HG03342 (cell line): ENCODE measurements around the gene RUNDC1.
"Not testable (repeated sequence)": the region's sequence is repeated elsewhere in the genome, so short reads cannot be mapped to it uniquely, and the experiment has no call there.

ENCODE experiments used
- ATAC-seq: cut with Tn5 transposase; IDR thresholded peaks from one replicate; pipeline ENCODE4 v1.9.1; 2021; ENCODE audit warnings: mild to moderate bottlenecking, moderate library complexity; ENCODE audit not compliant: unreplicated experiment

The RUNDC1 gene

DNA sequence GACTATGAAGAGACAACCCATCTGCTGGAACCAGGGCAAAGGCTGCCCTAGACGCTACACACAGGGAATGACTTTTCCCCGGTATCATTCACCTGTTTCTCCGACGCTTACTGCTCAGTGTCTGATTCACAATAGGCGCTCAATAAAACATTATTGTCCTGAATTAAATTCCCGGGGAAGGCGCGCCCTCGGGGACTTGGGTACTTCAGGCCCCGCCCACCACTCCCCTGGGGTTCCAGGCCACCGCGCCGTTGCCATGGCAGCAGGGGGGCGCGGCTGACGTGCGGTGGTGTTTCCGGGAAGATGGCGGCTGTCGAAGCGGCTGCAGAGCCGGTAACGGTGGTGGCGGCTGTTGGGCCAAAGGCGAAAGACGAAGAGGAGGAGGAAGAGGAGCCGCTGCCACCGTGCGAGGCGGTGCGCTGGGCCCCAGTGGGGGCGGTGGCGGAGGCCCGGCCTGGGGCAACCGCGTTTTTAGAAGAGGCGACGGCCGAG lies at the start of gene RUNDC1:
Gene RUNDC1, plus strand, starts transcription at position 292 of the 492 bp plus-strand sequence. Its CDS starts 12 bp downstream, at position 304.
- ATAC-seq, result peak; percentile 64

DNA sequence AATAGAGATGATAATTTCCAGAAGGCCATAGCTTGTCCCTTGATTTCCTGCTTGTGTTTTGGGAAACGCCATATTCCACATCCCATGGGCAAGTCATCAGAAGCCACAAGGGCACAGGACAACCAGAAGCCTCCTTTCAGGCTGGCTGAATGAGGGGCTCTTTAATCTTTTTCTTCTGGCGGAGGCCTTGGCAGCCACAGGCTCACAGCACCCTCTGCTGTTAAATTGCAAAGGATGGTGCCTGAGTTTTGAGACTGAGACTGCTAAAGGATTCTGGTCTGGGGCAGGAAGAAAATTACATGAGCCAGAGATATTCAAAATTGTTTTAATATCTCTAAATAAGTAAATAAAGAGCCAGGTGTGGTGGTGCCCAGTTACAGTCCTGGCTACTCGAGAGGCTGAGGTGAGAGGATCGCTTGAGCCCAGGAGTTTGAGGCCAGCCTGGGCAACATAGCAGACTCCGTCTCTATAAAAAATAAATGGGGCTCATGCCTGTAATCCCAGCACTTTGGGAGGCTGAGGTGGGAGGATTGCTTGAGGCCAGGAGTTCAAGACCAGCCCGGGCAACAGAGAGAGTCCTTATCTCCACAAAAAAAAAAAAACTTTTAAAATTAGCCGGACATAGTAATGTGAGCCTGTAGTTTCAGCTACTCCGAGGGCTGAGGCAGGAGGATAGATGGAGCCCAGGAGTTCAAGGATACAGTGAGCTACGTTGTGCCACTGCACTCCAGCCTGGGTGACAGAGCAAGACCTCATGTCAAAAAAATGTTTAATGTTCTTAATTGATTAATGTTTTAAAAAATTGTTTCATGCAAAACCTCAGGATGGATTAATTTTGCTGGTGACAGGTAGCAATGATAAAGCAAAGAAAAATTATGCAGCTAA lies 42.4 kb upstream of the RUNDC1 start:
- ATAC-seq, result no peak

DNA sequence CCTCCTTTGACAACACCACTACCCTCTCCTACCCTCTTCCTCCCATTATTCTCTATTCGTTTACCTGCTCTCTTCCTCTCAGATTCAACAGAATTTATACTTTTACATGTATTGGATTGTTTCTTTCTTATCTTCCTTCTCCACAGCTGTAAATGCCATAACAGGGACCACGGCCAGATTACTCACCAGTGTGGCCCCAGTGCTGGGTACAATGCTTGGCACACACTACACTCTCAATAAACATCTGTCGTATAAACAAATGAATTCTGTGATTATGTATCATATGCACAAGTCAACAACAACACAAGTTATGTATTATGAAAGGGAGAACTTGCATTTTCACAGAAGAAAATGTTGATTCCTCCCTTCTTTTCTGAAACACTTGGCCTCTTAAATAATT lies 36.2 kb upstream of the RUNDC1 start:
- no peak for ATAC-seq

DNA sequence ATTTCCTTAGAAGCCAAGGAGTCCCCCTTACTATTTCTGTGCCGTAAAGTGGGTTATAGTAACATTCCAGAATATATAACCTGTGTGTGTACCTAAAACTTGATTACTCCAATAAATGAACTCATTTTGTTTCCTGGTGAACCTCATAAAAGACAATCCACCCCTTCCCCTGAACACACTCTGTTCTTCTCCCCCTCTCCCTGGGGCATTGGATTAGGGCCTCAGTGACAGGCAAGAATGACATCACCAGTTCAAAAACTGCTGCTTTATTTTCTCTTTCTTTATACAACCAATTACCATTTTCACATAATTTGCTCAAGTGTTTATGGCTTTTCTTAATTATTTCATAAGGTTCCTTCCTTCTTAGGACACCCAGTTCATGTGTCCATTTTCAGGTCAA lies 33.6 kb upstream of the RUNDC1 start:
- no peak for ATAC-seq

DNA sequence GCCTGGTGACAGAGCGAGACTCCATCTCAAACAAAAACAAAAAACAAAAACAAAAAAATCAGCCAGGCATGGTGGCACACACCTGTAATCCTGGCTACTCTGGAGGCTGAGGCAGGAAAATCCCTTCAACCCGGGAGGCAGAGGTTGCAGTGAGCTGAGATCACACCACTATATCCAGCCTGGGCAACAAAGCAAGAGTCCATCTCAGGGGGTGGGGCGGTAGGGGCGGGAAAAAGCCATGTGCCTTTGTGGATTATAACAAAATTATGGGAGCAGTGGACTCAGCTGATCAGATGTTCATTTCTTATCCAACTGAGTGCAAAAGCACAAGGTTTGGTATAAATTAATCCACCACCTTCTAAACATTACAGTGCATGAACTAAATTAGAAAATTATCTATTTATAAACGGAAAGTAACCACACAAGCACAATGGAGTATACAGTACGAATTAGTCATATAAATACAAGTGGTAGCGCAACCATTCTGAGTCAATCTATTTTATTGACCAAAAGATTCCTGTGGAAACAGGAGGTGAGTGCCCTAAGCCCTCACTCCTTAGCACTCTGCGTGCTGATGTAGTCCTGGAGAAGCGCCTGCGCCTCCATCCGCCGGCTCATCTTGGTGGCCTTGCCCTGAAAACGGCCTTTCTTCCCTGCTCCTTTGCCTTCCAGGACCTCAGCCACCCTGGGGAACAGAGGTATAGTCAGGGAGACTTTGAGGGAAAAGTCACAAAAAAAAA lies 30.2 kb upstream of the RUNDC1 start:
- no peak for ATAC-seq

DNA sequence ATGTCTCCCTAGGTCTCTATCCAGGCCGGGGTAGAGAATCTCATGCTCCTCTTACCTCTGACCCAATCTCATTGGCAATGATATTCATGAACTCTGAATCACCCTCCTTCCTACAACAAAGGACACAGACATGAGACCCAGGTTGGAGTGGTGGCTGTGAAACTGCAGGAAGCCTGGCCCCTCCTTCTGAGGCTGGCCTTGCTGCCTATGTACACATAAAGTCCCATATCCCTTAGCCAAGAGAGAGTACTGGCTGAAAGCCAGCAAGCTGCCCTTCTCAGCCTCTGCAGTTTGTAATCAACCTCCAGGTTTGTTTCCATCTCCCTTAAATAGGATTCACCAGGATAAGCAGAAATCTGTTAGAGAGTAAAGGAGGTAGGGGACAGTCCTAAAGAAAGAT lies 26.7 kb upstream of the RUNDC1 start:
- ATAC-seq, result no peak

DNA sequence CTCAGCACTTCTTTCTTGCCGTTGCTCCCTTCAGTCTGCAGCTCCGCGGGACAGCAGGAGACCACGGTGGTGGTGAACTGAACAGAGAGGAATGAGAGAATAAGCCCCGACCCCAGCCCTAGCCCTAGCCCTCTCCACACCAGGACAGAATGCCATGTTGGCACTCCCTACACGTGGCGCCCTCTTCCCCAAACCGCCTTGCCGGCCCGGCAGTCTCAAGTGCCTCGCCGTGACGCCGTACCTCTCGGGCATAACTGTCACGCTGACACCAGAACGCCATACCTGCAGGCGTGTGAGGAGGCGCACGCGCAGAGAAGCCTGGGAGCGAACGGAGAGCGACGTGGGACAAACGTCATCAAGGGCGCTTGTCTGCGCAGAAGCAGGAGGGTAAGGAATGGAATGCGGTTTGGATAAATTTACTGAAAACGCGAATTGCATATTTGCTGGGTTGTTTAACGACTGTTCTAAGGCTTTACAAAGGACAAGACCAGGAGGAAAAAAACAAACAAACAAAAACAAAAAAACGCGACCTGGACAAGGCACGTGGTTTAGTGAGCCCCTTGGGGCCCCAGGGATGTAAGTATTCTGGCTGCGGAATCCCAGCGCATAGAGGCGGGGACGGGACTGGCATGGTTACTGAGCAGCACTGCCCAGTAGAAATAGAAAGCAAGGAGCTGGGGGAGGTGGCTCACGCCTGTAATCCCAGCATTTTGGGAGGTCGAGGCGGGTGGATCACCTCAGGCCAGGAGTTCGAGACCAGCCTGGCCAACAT lies 16.0 kb upstream of the RUNDC1 start, which contains the start of gene AARSD1:
Gene AARSD1, minus strand, starts transcription at position 294 of the 772 bp plus-strand sequence. Its CDS starts 14 bp downstream, at position 280.
- ATAC-seq, result peak; percentile 73

DNA sequence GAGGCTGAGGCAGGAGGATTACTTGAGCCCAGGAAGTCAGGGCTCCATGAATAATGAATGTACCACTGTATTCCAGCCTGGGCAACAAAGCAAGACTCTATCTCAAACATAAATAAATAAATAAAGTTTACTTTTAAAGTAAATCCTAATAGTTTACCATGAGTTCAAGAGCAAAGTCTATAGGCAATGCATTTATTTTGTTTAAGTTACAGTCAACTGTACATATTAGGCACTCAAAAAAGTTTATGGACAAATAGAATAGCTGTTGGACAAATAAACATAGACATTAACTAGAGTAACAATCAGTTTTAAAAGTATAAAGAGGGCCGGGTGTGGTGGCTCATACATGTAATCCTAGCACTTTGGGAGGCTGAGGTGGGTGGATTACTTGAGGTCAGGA lies 12.4 kb upstream of the RUNDC1 start:
- no peak for ATAC-seq

DNA sequence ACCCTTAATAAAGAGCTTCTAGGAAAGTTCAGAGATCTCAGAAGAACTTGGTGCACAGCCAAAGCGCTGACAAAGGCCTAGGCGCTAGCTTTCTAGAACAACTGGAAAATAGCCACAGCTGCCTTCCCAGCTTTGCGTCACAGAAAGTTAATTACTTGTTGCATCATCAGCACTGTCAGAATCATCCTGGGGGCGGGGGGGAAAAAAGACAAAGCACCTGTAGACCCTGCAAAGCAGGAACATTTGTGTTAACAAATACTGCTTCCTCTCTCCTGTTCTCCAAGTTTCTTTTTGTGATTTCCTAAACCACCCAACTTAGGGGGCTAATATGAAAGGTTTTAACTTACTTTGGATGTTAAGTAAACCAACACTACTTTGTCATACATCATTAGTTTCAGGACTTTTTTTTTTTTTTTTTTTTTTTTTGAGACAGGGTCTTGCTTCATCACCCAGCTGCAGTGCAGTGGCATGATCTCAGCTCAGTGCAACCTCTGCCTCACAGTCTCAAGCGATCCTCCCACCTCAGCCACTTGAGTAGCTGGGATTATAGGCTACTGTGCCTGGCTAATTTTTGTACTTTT lies 11.3 kb upstream of the RUNDC1 start:
- ATAC-seq, result no peak

DNA sequence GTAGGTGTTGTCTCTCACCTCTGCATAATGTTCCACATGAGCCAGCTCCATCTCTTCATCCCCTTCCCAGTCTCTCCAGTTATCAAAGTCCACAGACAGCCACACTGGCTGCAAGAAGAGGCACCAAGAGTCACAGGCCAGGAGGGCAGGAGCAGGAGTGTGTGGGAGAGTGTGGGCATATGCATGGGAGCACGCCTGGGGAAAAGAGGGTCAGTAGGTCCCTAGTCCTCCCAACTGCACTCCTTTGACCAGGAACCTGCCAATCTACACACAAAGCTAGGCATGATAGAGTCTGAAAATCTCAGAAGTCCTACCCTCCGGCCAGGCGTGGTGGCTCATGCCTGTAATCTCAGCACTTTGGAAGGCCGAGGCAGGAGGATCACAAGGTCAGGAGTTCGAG lies 8.8 kb upstream of the RUNDC1 start:
- no peak for ATAC-seq

DNA sequence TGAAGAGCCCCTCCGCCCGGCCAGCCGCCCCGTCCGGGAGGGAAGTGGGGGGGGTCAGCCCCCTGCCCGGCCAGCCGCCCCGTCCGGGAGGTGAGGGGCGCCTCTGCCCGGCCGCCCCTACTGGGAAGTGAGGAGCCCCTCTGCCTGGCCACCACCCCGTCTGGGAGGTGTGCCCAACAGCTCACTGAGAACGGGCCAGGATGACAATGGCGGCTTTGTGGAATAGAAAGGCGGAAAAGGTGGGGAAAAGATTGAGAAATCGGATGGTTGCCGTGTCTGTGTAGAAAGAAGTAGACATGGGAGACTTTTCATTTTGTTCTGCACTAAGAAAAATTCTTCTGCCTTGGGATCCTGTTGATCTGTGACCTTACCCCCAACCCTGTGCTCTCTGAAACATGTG lies 7.0 kb upstream of the RUNDC1 start:
- not testable (repeated sequence) for ATAC-seq

DNA sequence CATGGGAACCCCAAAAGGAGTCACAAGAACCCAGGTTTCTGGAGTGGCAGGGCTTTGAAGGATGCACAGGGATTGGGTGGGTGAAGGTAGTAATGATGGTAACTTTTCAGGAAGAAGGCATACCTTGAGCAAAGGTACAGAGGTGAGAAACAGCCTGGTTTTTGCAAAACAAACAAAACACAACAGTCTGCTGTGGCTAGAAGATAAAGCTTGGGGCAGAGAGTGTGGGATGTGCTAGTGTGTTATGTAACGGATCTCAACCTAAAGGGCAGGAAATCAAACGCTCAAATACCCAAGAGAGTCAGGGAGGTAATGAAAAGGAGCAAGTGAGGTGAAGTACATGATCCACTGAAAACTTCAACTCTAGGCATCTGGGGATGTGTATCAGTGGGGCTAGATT lies 5.1 kb upstream of the RUNDC1 start:
- no peak for ATAC-seq

DNA sequence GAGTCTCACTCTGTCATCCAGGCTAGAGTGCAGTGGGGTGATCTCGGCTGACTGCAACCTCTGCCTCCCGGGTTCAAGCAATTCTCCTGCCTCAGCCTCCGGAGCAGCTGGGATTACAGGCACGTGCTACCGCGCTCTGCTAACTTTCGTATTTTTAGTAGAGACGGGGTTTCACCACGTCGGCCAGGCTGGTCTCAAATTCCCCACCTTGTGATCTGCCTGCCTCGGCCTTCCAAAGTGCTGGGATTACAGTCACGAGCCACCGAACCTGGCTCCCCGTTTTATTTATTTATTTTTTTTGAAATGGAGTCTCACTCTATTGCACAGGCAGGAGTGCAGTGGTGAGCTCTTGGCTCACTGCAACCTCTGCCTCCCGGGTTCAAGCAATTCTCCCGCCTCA lies 4.7 kb upstream of the RUNDC1 start:
- not testable (repeated sequence) for ATAC-seq

DNA sequence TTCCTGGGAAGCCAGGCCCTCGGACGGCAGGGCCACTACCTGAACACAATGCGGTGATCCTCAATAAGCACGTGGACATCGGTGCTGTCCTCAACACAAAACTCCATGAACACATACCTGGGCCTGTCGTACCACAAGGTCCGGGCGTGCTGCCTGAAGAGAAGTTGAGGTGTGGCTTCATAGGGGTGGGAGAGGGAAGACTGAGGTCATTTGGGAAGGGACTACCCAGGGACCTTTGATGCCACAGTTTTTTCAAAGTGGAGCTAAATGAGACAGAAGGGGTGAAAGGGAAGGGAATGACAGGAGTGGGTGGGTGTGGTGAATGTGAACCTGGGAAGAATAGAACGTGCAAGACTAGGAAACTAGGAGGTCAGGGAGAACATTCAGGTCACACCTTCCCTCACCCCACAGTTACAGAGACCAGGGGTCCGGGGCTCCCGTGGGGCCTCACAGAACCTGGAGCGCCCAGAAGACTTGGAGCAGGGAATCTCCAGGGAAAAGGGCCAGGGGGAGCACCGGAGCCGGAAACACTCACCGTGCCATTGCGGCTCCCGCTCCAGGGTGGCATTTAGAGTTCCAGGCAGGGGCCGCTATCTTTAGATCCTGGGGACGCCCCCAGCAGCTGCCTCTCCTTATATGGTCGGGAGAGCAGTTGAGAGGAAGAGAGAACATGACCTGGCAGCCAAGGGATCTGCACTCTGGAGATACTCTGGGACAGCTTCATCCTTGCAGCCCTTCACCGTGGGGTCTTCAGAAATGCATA lies 673 bp upstream of the RUNDC1 start, which contains the start of gene PTGES3L:
Gene PTGES3L, minus strand, starts transcription at position 570 of the 763 bp plus-strand sequence. Its CDS starts 27 bp downstream, at position 543.
- peak; percentile 36 for ATAC-seq

DNA sequence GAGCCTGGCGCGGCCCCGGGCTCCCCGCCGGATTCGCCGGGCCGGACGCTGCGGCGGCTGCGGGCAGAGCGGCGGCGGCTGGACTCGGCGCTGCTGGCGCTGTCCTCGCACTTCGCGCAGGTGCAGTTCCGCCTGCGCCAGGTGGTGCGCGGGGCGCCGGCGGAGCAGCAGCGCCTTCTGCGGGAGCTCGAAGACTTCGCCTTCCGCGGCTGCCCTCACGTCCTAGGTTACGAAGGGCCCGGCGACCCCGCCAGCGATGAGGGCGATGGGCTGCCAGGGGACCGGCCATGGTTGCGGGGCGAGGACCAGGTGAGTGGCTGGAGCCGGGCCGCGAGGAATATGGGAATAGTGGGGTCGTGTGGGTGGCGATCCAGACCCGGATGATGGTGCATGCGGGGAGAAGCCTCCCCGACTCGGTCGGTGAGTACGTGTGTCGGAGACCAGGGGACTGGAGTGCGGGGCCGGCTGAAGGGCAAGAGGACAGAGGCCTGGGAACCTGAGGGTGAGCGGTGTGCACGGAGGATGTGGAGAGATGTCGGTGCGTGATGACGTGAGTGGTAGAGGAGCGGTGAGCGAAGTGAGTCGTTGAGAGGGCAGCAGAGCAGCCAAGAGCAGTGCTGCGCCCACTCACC lies 517 bp downstream of the RUNDC1 start:
- peak; percentile 33 for ATAC-seq

DNA sequence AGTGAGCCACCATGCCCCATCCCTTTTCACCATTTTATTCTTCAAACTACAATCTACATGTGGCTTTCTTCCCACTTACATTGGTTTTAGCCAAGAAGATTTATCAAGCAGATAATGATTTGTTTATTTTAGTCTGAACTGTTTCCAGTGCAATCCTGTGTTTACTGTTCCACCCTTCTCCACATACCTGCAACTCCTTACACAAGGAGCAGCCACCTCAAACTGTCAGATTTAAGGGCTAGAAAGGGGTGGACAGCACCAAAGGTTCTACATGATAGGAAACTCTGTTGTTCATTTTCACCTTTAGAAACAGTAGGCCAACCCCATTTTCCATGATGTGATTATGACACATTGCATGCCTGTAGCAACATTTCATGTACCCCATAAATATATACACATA lies 1.9 kb downstream of the RUNDC1 start:
- ATAC-seq, result no peak

DNA sequence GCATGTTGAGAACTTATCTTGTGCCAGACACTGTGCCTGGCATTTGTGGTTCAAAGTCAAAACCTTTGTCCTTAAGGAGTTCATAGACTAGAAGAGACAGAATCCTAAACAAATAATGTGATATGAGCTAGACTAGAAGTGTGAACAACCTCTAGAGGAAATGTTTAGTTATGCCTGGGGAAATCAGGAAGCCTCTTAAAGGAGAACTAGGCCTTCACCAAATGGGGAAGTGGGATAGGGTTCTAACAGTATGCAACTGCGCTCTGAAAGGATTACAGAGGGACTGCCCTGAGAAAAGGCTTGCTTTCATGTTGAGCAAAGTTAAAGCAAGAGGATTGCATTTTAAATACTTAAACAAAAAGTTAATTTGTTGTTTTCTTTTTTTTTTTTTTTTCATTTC lies 4.9 kb downstream of the RUNDC1 start:
- ATAC-seq, result peak; percentile 64

DNA sequence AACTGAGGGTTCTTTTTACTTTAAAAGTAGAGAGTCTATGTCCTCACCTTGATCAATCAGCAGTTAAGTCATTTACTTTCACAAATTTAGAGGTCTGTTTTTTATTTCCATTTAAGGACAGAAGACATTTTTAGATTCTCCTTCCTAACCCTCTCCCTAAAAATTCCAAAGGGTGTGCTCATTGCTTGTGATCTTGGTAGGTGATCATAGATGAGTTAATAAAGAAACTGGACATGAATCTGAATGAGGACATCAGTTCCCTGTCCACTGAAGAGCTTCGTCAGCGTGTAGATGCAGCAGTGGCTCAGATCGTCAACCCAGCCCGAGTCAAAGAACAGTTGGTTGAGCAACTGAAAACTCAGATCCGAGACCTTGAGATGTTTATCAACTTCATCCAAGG lies 8.8 kb downstream of the RUNDC1 start:
- no peak for ATAC-seq
